CD1c-positive myeloid dendritic cell (primary cell): ENCODE results near the gene YDJC.

Experiments used
- DNase-seq: peaks from one replicate; pipeline ENCODE4 v3.0.0-alpha.2; 2016; ENCODE audit errors: extremely low spot score

YDJC gene

DNA sequence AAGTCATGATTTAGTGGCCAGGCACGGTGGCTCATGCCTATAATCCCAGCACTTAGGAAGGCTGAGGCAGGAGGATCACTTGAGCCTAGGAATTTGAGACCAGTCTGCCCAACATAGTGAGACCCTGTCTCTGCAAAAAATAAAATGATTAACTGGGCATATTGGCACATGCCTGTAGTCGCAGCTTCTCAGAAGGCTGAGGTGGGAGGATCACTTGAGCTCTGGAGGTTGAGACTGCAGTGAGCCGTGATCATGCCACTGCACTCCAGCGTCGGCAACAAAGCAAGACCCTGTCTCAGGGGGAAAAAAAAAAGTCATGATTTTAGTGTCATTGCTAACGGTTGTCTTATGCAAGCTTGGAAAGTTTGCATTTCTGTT is 50.4 kb downstream of the YDJC start:
- no peak for DNase-seq
